Left renal cortex interstitium (tissue), 4 donors: Measurements from ENCODE around the gene SULT1E1. TPM values are rescaled to one million over a fixed set of nuclear protein-coding genes. Genes with fewer than 3 reads are reported as not detected.
A peak's percentile ranks its signal among the peaks of the same experiment; 100 is the strongest.
"Not testable (repeated sequence)": the region's sequence is repeated elsewhere in the genome, so short reads cannot be mapped to it uniquely, and the experiment has no call there.

Experiments
- DNase-seq, 4 donors: peaks; one replicate each; pipeline ENCODE4 v3.0.0-alpha.2; 2013; ENCODE audit warnings: low read depth in 4 of 4, low spot score in 2 of 4, missing footprints in 1 of 4
- polyA plus RNA-seq, 4 donors: library from polyadenylated mRNA; unstranded; fragments of 120-200 nt; gene quantifications; one replicate each; pipeline ENCODE4 v1.2.1, GENCODE V29; 2013; ENCODE audit not compliant: insufficient read length in 4 of 4

Gene SULT1E1
- polyA plus RNA-seq, 4 donors = 465 to 570 (median 521) TPM

DNA sequence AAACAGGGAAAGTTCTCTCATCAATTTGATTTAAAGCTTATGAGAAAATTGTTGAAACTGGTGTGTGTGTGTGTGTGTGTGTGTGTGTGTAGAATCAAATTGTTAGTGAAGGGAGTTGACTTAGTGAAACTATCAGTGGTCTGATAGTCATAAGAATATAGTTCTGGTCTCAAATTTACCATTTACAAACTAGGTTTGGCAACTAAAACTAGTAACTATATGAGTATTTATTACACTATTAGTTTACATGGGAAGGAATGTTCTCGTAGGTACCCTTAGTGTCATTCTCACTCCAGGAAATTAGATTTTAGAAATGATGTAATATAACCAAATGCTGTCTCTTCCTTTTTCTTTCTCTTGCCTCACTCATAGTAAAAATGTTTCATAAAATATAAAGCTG is 11.9 kb downstream of the SULT1E1 start:
- no peak for DNase-seq

DNA sequence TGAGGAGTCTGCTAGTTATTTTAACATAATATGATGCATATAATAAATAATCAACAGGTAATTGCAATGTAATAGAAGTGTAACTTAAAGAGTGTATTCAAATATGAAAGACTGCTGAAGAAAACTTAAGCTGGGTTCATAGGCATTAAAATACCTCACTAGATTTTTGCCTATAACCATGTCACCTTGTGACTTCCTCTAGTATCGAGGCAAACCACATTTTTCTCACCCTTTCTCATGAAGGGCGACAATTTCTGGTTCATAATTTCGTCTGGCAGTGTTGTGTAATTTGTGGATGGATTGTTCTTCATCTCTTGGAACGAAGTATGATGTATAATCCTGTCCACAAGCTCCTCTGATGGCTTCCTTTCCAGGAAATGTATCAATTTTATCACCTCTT is 16.0 kb downstream of the SULT1E1 start:
- DNase-seq = no peak

DNA sequence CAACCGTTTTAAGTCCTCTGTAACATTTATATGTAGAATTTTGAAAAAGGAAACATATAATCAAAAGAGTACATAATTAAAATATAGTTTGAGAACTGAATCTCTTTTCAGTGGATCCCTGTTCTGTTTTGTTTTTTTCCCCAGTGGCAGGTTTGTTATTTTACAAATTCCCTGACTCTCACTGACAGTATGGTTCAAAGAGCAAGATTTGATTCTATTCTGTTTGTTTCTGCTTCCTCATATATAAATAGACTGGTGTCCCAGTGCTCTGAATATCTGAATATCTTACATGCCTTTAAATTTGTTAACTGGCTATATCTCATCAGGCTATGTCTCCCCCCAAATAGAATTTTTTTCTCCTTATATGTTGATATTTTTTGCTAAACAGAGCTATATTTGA is 16.6 kb downstream of the SULT1E1 start:
- no peak for DNase-seq

DNA sequence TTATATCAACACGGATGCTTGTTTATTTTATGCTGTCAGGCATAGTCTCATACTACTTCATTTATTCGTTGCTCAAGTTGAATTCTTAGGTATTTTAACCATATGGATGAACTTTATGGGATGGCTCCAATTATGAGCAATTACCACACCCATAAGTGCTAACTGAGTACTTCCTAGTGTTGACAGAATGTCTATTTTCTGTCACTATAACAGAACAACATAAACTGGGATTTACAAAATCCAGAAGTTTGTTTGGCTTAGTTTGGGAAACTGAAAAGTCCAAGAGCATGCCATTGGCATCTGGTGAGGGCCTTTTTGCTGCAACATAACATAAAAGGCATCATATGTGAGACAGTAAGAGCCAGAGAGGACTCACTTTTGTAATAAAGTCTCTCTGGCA is 21.0 kb downstream of the SULT1E1 start:
- DNase-seq = no peak

DNA sequence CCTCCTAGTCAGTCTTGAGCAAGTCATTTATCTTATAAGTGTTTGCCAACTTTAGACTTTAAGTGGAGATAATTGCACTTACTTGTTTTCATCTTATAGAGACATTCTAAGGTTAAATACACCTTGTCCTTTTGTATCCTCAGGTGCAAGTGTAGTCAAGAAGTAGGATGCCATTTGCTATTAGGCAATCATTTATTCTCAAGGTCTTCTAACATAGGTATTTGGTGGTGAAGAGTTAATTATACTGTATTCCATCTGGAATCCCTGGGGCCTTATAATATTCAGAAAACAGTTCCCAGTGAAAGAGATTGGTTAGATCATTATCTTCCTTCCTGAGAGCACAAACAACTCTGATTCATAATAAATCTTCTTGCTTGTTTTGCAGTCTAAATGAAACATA is 23.7 kb downstream of the SULT1E1 start:
- DNase-seq = no peak

DNA sequence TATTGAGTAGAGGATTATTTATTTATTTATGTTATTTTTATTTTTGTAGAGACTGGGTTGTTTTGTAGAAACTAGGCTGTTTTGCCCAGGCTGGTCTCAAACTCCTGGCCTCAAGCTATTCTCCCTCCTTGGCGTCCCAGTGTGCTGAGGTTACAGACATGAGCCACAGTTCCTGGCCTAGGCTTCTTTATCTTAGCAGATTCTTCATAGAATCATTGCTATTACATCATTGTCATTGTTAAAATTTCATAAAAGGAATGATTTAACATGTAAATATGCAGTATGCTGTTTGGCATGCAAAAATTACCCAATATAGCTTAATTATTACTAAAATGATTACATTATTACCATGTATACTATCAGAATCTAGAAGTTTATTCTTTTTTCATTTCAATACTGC is 24.2 kb downstream of the SULT1E1 start:
- no peak for DNase-seq

DNA sequence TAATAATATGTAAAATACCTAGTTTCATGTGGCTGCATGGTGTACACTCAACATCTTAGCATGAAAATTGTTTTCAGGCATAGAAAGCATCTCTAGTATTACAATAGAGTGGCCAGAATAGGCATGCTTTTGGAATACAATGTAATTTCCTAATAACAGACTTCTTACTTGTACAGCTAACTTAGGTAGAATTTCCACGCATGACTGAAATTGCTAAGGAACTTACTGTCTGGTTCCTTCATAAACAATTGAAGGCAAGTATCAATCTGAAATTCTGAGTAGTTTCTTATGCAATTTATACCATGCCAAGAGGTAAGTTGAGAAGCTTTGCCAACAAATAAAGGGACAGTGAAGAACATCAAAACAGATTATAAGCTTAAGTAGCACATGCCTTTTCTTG is 26.7 kb downstream of the SULT1E1 start:
- DNase-seq = no peak

DNA sequence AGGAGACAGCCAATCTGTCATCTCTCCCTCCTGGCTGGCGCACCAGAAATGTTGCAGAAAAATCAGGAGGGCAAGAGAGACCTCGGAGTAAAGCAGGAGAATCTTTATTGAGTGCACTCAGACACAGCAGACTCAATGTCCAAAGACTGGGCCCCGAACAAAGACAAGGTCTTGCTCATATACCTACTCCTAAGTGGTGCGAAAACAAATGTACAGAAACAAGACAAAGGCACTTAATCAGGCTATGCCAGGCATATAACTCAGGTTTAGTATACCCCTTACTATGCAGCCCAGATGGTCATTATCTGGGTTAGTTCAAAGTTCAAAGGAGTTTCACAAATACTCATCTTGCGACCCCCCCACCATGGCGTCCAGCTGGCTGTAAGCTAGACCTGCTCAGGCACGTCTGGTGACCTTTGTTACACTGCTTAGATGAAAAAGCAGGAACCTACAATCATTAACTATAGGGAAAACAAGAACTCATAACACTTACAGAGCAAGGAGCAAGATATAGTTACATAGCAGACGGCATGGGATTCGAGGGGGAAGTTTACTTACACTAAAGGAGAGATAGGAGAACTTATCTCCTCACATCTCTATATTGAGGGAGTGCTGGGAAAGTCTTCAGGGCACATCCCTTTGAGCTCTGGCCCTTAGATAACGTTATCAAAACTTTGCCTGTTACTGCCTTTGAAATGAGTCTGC is 27.5 kb downstream of the SULT1E1 start:
- peak in 1 of 4 donors; percentile 31 for DNase-seq

DNA sequence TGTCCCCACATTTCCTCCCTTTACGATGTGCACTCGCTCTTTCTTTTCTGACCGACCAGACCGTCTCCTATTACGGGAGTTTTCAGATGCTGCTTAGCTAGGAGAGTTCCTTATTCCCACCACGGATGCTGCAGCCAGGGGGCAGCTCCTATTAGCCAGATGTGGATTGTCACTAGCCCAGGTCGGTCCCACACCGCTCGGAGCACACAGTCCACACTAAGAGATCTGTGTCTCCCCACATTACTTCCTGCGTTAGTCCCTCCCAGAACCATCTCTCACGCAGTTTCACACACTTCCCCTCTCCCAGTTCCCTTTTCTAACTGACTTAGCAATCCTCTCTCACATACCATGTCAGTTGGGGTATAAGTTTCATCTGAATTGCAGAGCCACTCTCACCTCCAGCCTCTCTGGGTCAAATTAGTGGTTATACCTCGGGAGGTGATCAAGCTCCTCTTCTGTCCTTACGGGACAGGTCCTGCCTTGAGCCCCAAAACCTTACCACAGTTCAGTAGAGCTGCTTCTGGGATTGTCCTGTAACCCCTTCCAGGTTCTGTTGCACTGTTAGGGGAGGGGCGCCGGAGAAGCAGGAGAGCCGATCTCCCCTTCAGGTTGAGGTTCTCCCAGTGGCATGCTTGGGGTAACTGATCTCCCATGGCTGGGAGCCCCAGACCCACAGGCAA is 28.2 kb downstream of the SULT1E1 start:
- DNase-seq = no peak

DNA sequence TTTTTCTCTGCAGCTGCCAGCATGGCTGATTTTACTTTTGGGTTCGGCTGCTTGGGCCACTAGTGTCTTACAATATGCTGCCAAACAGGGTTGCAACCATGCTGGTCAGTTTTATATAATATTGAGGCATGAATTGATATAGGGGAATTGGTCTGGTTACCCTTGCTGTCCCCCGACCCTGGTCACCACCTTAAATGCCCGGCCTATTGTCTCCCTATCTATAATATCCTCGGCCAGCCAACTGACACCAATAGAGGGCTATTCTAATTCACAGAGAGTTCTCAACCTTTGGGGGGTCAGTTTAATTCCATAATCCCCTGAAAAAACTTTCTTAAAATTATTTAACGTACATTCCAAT is 28.7 kb downstream of the SULT1E1 start:
- no peak for DNase-seq

DNA sequence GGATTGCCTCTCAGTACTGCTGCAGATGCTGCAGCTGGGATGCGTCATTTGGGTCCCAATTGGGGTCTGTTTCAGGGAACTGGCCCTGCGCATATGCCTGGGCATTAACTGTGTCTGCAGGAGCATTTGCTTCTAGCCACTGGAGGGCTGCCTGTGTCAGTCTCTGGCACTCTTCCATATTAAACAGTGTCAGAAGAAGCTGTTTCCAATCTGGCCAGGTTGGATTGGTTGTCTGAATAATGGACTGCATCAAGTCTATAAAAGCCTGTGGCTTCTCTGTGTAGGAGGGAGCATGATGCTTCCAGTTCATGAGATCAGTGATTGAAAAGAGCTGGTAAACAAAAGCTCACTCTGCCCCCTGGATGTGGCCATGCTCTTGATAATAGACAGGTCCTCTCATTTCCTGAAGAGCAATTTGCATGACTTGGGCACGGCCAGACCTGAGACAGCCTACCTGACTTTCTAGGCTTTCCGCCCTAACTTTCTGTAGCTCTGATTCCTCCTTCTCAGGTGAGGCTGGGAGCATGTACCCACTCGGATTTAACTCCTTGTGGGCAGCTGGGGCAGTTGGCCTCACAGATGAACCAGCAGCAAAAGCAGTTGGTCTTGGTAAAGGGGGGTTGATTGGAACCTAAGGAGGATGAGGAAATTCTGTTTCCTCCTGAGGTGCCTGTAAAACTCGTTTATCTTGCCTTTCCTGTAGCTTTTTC is 29.2 kb downstream of the SULT1E1 start:
- DNase-seq = peak in 1 of 4 donors; percentile 38

DNA sequence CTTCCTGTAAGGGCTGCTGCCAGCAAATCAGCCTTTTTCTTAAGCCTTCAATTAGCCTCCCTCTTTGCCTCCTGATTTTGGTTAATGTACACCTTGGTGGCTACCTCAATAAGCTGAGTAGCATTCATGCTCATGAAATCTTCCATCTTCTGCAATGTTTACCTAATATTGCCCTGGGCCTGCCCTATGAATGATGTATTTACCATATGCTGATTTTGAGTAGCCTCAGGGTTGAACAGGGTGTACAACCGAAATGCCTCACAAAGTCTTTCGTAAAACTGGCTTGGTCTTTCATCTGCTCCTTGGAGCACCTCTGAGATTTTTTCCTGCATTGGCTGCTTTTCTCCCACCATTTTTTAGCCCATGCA is 29.8 kb downstream of the SULT1E1 start:
- DNase-seq = no peak

DNA sequence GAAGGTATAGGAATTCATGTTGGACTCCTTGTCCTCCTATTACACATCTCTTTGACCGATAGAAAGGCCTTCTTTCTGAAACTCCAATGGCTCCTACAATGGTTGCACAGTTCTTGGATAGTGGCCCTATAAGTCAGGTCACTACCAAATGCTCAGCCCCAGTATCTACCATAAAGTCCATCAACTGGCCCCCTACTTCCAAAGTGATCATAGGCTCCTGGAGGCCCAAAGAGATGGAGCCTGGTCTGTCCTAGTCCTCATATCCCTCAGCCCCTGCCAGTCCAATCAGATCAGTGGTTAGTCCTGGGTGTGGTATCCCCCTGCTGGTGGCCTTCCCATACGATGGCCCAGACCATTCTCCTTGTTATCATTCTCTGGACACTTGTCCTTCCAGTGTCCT is 30.3 kb downstream of the SULT1E1 start:
- no peak for DNase-seq

DNA sequence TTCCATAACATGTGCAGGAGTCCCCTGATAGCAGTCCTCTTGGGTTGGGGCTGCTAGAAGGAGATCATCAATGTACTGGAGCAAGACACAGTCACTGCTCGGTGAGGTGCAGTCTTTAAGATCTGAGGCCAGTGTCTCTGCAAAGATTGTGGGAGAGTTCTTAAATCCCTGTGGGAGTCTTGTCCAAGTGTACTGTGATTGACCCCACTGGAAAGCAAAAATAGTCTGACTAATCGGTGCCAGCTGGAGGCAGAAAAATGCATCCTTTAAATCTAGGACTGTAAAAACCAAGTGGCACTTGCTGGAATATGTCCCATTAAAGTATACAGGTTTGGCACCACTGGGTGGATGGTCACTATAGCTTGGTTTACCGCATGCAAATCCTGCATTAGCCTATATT is 31.1 kb downstream of the SULT1E1 start:
- no peak for DNase-seq

DNA sequence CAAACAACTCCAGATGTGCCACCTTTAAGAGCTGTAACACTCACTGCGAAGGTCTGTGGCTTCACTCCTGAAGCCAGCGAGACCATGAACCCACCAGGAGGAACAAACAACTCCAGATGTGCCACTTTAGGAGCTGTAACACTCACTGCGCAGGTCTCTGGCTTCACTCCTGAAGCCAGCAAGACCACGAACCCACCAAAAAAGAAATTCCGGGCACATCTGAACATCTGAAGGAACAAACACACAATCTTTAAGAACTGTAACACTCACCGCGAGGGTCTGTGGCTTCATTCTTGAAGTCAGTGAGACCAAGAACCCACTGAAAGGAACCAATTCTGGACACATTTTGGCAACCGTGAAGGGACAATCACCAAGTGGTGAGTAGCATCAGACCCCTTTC is 34.9 kb downstream of the SULT1E1 start:
- DNase-seq = not testable (repeated sequence)

DNA sequence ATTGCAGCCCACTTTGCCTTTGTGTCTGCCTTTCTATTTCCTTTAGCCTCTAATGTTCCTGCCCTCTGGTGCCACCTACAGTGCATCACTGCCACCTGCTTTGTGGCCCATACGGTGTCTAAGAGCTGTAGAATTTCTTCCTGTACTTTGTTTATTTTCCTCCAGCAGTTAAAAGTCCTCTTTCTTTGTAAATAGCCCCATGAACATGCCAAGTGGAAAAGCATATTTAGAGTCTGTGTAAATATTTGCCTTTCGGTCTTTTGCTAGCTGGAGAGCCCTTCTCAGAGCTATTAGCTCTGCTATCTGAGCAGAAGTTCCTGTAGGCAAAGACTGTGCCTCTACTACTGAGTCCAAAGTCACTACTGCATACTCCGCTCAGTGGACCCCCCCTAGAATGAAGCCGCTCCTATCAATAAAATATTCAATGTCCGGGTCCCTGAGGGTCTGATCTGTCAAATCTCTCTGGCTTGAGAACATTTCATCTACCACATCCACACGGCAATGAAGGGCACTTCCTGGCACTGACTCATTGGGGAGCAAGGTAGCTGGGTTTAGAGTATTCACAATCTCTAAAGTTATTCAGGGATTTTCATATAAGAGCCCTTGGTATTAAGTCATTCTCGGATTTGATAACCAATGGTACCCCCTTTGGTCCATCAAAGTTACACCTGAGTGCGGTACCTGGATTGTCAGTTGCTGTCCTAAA is 36.3 kb downstream of the SULT1E1 start:
- DNase-seq = no peak

DNA sequence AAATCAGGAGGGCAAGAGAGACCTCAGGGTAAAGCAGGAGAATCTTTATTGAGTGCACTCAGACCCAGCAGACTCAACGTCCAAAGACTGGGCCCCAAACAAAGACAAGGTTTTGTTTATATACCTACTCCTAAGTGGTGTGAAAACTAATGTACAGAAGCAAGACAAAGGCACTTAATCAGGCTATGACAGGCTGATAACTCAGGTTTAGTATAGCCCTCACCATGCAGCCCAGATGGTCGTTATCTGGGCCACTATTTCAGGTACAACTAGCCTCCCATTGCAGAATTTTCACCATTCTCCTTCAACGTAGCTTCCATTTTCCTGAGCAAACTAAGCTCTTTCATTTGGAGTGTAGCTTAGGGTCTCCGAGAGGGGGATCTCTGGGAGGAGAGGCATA is 36.9 kb downstream of the SULT1E1 start:
- no peak for DNase-seq

DNA sequence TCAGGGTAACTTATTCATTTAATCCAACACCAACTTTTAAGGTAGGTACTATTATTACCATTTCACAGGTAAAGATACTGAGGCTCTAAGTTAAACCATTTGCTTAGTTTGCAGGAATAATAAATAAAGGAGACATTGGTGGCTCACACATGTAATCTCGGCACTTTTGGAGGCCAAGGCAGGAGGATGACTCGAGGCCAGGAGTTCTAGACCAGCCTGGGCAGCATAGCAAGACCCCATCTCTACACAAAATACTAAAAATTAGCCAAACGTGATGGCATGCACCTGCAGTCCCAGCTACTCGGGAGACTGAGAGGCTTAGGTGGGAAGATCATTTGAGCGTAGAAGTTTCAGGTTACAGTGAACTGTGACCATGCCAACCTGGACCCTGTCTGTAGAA is 37.7 kb downstream of the SULT1E1 start:
- no peak for DNase-seq

DNA sequence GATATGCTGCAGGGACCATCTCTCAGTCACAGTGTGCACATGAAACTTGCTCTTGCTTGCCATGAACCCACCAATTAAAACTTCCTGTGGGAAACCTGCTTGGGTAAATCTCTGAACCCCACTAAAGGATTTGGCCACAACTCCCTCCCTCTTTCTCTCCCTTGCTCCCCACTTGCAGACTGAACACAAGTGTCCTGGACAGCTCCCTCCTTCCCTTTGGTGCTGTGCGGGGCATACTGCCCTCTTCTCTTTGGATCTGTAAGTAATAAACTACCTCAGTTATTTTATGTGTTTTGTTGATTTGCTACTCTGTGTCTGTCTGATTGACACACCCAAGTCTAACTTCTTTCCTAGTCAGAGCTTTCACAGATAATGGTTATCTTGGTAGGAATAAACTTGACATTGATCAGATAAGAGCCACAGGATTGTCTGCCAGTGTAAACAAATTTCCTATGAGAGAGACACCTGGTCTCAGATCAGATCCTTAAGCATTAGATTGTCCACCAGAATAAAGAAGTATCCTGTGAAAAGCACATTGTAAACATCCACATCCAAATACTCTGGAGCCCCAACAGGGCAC is 41.8 kb downstream of the SULT1E1 start:
- no peak for DNase-seq

DNA sequence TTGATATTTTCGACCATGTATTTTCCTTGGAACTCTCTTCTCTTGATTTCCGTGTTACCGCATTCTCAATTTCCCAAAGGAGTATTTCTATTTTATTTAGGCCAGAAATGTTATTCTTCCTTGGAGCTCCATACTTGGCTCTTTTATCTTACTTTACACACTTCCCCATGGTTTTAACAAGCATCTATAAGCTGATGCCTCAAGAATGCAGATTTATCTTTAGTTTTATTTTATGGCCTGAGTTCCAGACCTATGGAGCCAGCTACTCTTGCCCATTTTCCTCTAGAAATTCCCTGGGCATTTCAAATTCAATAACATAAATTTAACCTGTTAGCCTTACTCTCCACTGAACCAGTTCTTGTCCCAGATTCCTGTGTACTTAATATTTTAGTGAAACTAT is 43.7 kb downstream of the SULT1E1 start:
- DNase-seq = no peak

DNA sequence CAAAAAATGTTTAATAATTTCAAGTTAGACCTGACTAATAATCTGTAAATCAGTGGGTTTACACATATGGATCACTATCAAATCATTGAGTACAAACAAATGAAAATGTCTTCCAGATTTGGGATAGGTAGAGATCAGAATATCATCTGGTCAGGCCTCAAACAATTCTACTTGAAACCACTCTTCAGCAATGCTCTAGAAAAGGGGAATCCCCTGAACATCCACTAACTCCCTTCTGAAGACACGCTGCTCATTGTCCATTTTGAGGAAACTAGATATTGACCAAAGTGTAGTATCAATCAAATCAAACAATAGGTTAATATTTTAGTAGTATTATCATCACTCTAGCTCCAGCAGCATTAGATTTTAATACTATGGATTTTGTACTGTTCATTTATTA is 46.3 kb downstream of the SULT1E1 start:
- no peak for DNase-seq
